K562 (cell line): ENCODE measurements around the gene ASIC3. TPM values are rescaled to one million over a fixed set of nuclear protein-coding genes. Genes with fewer than 3 reads are reported as not detected.

Source experiments
- CSDE1 ChIP-seq, 2 experiments: fragments of 450-650 bp; IDR thresholded peaks; 2 replicates each; pipeline ENCODE4 v1.6.1; 2016; ENCODE audit warnings: mild to moderate bottlenecking in 1 of 2
- FOXA3 ChIP-seq, 2 experiments: fragments of 450-650 bp in 1 of 2; sonication (generic) in 1 of 2; formaldehyde crosslinking; IDR thresholded peaks in 1 of 2; conservative IDR thresholded peaks in 1 of 2; 2 replicates each; pipeline versions ENCODE4 v1.4.0 to v1.8.0; 2020 to 2022; ENCODE audit warnings: mild to moderate bottlenecking in 2 of 2, missing genetic modification reagents in 1 of 2
- GATA2 ChIP-seq: sonication (generic); formaldehyde crosslinking; IDR thresholded peaks from 2 replicates; pipeline ENCODE4 v1.4.0; 2020; ENCODE audit warnings: mild to moderate bottlenecking, missing genetic modification reagents
- HMBOX1 ChIP-seq: sonication (generic); IDR thresholded peaks from 2 replicates; pipeline ENCODE4 v1.6.1; 2016
- HOMEZ ChIP-seq: fragments of 250-450 bp; sonication (Bioruptor Pico); IDR thresholded peaks from 2 replicates; pipeline ENCODE4 v1.4.0; 2020; ENCODE audit warnings: mild to moderate bottlenecking, moderate library complexity
- JUN ChIP-seq, 2 experiments: sonication (generic) in 1 of 2; formaldehyde crosslinking in 1 of 2; IDR thresholded peaks; 2 replicates each; pipeline versions ENCODE4 v1.6.1 to v1.8.0; 2012 to 2022; ENCODE audit warnings: borderline replicate concordance in 2 of 2, mild to moderate bottlenecking in 2 of 2, improper control_type of control experiment in 1 of 2, low read depth in 1 of 2, low read length in 1 of 2, missing genetic modification reagents in 1 of 2
- MAFG ChIP-seq: fragments of 450-650 bp; conservative IDR thresholded peaks from 2 replicates; pipeline ENCODE4 v1.6.1; 2016; ENCODE audit warnings: missing genetic modification characterization, missing compliant biosample characterization
- NR4A1 ChIP-seq, 2 experiments: fragments of 250-450 bp in 1 of 2; fragments of 450-650 bp in 1 of 2; sonication (Bioruptor Pico) in 1 of 2; IDR thresholded peaks; 2 replicates each; pipeline versions ENCODE4 v1.4.0 to v1.6.1; 2016 to 2020; ENCODE audit warnings: mild to moderate bottlenecking in 2 of 2, missing compliant biosample characterization in 1 of 2, missing genetic modification characterization in 1 of 2, moderate library complexity in 1 of 2
- PHF8 ChIP-seq: fragments of 200-600 bp; sonication (generic); IDR thresholded peaks from 2 replicates; pipeline ENCODE4 v1.6.1; 2012; ENCODE audit warnings: mixed run types, mild to moderate bottlenecking, inconsistent platforms, low read length, moderate library complexity, borderline replicate concordance
- POLR2G ChIP-seq: fragments of 200-400 bp; formaldehyde crosslinking; IDR thresholded peaks from 2 replicates; pipeline ENCODE4 v1.6.1; 2017; ENCODE audit warnings: low read depth, mild to moderate bottlenecking, antibody characterized with exemption, low read length, moderate library complexity
- PURB ChIP-seq: sonication (generic); formaldehyde crosslinking; IDR thresholded peaks from 2 replicates; pipeline ENCODE4 v1.9.0; 2021; ENCODE audit warnings: low read depth, mild to moderate bottlenecking, missing genetic modification reagents
- RBBP5 ChIP-seq: fragments of 200-600 bp; sonication (generic); IDR thresholded peaks from 2 replicates; pipeline ENCODE4 v1.6.1; 2012; ENCODE audit warnings: borderline replicate concordance, mild to moderate bottlenecking, low read length, control low read depth, inconsistent platforms; ENCODE audit not compliant: insufficient read depth, poor library complexity, severe bottlenecking
- SREBF1 ChIP-seq: fragments of 150-350 bp; IDR thresholded peaks from 2 replicates; pipeline ENCODE4 v1.6.1; 2014; ENCODE audit warnings: antibody characterized with exemption, low read depth, low read length, borderline replicate concordance
- TBP ChIP-seq: optimal IDR thresholded peaks from 2 replicates; pipeline ENCODE3; 2011; ENCODE audit warnings: low read depth, low read length, improper control_type of control experiment
- ZMIZ1 ChIP-seq, 2 experiments: fragments of 150-350 bp in 1 of 2; IDR thresholded peaks; 2 replicates each; pipeline ENCODE4 v1.6.1; 2012 to 2016; ENCODE audit warnings: low read depth in 2 of 2, low read length in 2 of 2, mild to moderate bottlenecking in 1 of 2, moderate library complexity in 1 of 2
- ZNF24 ChIP-seq: fragments of 450-650 bp; IDR thresholded peaks from 2 replicates; pipeline ENCODE4 v1.6.1; 2016
- ZNF444 ChIP-seq: fragments of 250-450 bp; sonication (Bioruptor Pico); IDR thresholded peaks from 2 replicates; pipeline ENCODE4 v1.4.0; 2020; ENCODE audit warnings: mild to moderate bottlenecking, moderate library complexity
- polyA plus RNA-seq, 8 experiments: library from polyadenylated mRNA; depleted of rRNA in 4 of 8; stranded (reverse) in 5 of 8; unstranded in 3 of 8; fragments of >200 nt; fragmentation: Nextera tagmentation in 2 of 8; fragmentation: Illumina TruSeq in 1 of 8; extraction: Ambion mirVana in 2 of 8; extraction: Trizol in 1 of 8; gene quantifications; 2 replicates each; pipeline versions ENCODE4 v1.2.1 to v1.2.3, GENCODE V29; 2011 to 2014; ENCODE audit warnings: inconsistent platforms in 1 of 8, missing spikeins in 1 of 8
- total RNA-seq, 7 experiments: library from RNA; depleted of rRNA in 6 of 7; stranded (reverse); fragments of >200 nt in 6 of 7; fragmentation: Illumina TruSeq in 2 of 7; extraction: Trizol in 2 of 7; gene quantifications; 2 replicates each; pipeline versions ENCODE4 v1.2.1 to v1.2.3, GENCODE V29; 2011 to 2021; ENCODE audit warnings: low replicate concordance in 1 of 7

ASIC3 gene
- total and polyA plus RNA-seq, 9 of the 15 experiments (the other 6 are each of a cell fraction or from before 2014, with no cell fraction given): 0.11 to 5.0 (median 0.87) TPM

DNA sequence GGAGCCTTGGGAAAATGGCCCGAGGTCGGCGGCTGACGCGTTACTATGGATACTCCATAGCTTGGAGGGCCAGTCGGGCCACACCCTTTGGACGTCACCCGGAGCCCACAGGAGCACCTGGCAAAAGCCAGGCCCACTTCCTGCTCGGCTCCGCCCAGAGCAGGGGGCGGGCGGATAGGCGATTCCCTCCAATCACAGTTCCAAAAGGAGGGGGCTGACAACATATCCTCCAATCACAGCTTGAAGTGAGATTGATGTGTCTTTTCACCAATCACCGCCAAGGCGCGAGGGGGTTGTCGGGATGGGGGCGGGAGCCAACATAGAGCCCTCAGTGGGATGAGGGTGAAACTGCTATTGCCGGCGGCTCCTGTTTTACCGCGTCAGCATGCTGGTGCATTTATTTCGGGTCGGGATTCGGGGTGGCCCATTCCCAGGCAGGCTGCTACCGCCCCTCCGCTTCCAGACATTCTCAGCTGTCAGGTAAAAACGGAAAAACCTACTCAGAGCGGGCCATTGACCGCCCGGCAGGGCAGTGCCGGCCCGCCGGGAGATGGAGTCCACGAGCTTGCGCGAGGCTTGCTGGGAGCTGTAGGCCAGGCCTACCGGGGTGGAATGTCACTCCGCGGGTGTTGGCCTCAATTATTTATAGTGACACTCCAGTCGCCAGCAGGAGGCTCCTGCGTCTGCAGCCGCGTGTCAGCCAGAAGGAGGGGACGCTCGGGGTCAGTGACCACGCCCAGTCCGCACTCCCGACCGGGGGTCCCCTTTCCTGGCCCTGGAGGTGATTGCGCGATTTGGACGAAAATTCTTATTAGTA, 20.0 kb upstream of the ASIC3 start, which contains the start of gene ABCB8 (continued):
- 0 out of 2 replicates have a peak, but pooled peaks have one; percentile 34 for TF ChIP-seq HOMEZ (CRISPR knock-in tag)
- peak; percentile 82; the same call in 1 of the 2 replicates for TF ChIP-seq PHF8
- TF ChIP-seq RBBP5: peak; percentile 75
- no peak; a peak in 1 of 4 replicates for TF ChIP-seq CSDE1 (IDR thresholded peaks at IDR 0.05)
- peak in 1 of 2 experiments; percentile 72; a peak in 2 of 4 replicates for TF ChIP-seq ZMIZ1 (IDR thresholded peaks at IDR 0.05; ENCODE audit: low read depth in 2 of 2, low read length in 2 of 2)
- no peak for TF ChIP-seq PURB
- peak; percentile 84 for TF ChIP-seq TBP
- TF ChIP-seq SREBF1: 0 out of 2 replicates have a peak, but pooled peaks have one; percentile 14
- no peak for TF ChIP-seq FOXA3 (CRISPR knock-in tag; conservative IDR thresholded peaks at IDR 0.05 in 1 of 2, IDR thresholded peaks at IDR 0.05 in 1 of 2)
- TF ChIP-seq ZNF24: 0 out of 2 replicates have a peak, but pooled peaks have one; percentile 6
- peak; percentile 73; the same call in 1 of the 2 replicates for TF ChIP-seq JUN (IDR thresholded peaks at IDR 0.05; ENCODE audit: borderline replicate concordance, low read depth, low read length)
- TF ChIP-seq JUN (CRISPR knock-in tag; IDR thresholded peaks at IDR 0.05; ENCODE audit: borderline replicate concordance): peak; percentile 10; the same call in 1 of the 2 replicates
- no peak for TF ChIP-seq ZNF444 (CRISPR knock-in tag)
- TF ChIP-seq HMBOX1: no peak
- TF ChIP-seq MAFG (tag): peak; percentile 43
- TF ChIP-seq GATA2 (CRISPR knock-in tag): no peak
- TF ChIP-seq NR4A1 (CRISPR knock-in tag; IDR thresholded peaks at IDR 0.05): no peak
- TF ChIP-seq NR4A1 (tag; IDR thresholded peaks at IDR 0.05): peak; percentile 76
- peak; percentile 95 for TF ChIP-seq POLR2G
